Measurements from ENCODE around the gene JARID2. TPM values are rescaled to one million over a fixed set of nuclear protein-coding genes. Genes with fewer than 3 reads are reported as not detected.

JARID2 gene
- total and polyA plus RNA-seq, 10 of the 15 experiments (the other 5 are each of a cell fraction or from before 2014, with no cell fraction given) = 4.2 to 21.6 (median 11.7) TPM

DNA sequence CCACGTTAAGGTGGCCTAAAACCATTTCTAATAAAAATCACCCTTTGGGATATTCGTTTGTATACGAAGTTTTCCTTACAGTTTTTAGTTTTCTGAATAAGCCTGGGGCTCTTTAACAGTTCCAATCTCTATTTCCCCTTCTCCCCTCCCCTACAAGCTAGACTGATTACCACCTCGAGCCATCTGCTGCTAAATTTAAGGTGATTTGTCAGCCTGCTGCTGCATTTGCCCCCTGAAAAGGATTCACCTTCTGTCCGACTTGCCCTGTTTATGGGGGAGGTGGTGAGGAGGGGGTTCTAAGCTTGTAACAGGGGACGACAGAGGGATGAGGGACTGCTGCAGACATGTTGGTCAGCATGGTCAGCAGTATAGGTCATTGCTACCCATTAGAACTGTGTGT, 146.3 kb downstream of the JARID2 start:
- in situ Hi-C loops (cut with MboI) (no loop called here), intact Hi-C loops (cut with micrococcal nuclease; ENCODE audit: unreplicated experiment) (loop anchor here (5.0 kb wide), 1 partner anchor 50 kb away; no protein-coding TSS in a partner anchor)
- Histone ChIP-seq H3K4me3 (no peak overlapping the region), H2AFZ (ENCODE audit: control insufficient read depth, low read depth, low read length) (no peak overlapping the region), H3K9ac (ENCODE audit: control insufficient read depth, insufficient read depth, low read length) (no peak overlapping the region), H3K4me2 (ENCODE audit: control insufficient read depth, insufficient read depth) (no peak overlapping the region), H3K4me1 (ENCODE audit: control insufficient read depth, insufficient read depth, low read length) (peaks cover 35% of the 10 kb centered on the region), H3K9me3 (replicated peaks; ENCODE audit: control insufficient read depth, insufficient read depth, low read length) (no peaks in the 10 kb centered on the region; the same call in 1 of the 3 replicates), H3K79me2 (ENCODE audit: control insufficient read depth, insufficient read depth, low read length) (peaks cover 91% of the 10 kb centered on the region), H4K20me1 (ENCODE audit: control insufficient read depth, insufficient read depth) (no peaks in the 10 kb centered on the region), H3K27ac (ENCODE audit: control insufficient read depth, insufficient read depth) (no peak overlapping the region), H3K36me3 (ENCODE audit: control insufficient read depth in 2 of 2, insufficient read depth in 2 of 2, low read length in 1 of 2) (peaks cover 0 to 8% of the 10 kb centered on the region in 2 experiments; a peak in 3 of 4 replicates), H3K27me3 (replicated peaks in 1 of 2; ENCODE audit: control insufficient read depth in 2 of 2, insufficient read depth in 2 of 2, low read length in 1 of 2) (no peaks in the 10 kb centered on the region)
- DNase-seq (ENCODE audit: low read depth, low spot score) (no peak), ATAC-seq (no peak), FAIRE-seq (no peak)
- BruUV-seq (replicated peaks) = no TSS peak
- RAD21 ChIA-PET (ENCODE audit: unreplicated experiment) = interaction anchor here (0.7 to 2.2 kb wide), 6 partner anchors 29 to 145 kb away, joined by 3 to 9 read pairs (median 4); no protein-coding TSS in a partner anchor
- 84% methylated on average over 6 of the region's 6 CpGs for WGBS (ENCODE audit: insufficient coverage, insufficient replicate concordance, low lambda C conversion rate, missing lambda C conversion rate)
- POLR2A ChIA-PET = interaction anchor here (0.6 to 1.2 kb wide), 8 partner anchors 8 to 375 kb away, joined by 3 to 5 read pairs (median 3); no protein-coding TSS in a partner anchor
- TF ChIP-seq MYB (IDR thresholded peaks at IDR 0.05; ENCODE audit: borderline replicate concordance, low read depth, low read length) (no peak), ZNF622 (IDR thresholded peaks at IDR 0.05) (no peak), CBX5 (IDR thresholded peaks at IDR 0.05; ENCODE audit: low read depth) (no peak), USF1 (IDR thresholded peaks at IDR 0.05; ENCODE audit: borderline replicate concordance, extremely low read length, insufficient read depth, low read depth, low read length) (no peak), SRF (IDR thresholded peaks at IDR 0.05; ENCODE audit: low read depth in 2 of 2, low read length in 2 of 2) (no peak)
- TF ChIP-seq, protein P1, sequence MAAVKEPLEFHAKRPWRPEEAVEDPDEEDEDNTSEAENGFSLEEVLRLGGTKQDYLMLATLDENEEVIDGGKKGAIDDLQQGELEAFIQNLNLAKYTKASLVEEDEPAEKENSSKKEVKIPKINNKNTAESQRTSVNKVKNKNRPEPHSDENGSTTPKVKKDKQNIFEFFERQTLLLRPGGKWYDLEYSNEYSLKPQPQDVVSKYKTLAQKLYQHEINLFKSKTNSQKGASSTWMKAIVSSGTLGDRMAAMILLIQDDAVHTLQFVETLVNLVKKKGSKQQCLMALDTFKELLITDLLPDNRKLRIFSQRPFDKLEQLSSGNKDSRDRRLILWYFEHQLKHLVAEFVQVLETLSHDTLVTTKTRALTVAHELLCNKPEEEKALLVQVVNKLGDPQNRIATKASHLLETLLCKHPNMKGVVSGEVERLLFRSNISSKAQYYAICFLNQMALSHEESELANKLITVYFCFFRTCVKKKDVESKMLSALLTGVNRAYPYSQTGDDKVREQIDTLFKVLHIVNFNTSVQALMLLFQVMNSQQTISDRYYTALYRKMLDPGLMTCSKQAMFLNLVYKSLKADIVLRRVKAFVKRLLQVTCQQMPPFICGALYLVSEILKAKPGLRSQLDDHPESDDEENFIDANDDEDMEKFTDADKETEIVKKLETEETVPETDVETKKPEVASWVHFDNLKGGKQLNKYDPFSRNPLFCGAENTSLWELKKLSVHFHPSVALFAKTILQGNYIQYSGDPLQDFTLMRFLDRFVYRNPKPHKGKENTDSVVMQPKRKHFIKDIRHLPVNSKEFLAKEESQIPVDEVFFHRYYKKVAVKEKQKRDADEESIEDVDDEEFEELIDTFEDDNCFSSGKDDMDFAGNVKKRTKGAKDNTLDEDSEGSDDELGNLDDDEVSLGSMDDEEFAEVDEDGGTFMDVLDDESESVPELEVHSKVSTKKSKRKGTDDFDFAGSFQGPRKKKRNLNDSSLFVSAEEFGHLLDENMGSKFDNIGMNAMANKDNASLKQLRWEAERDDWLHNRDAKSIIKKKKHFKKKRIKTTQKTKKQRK (IDR thresholded peaks at IDR 0.05; ENCODE audit: low read depth, low read length) = no peak
- SMC1A ChIA-PET (ENCODE audit: uncharacterized antibody, unreplicated experiment) = interaction anchor here (1.5 to 11.8 kb wide), 5 partner anchors 10 to 69 kb away, joined by 5 to 123 read pairs (median 70); no protein-coding TSS in a partner anchor
- CTCF ChIA-PET = interaction anchor here (0.7 to 8.1 kb wide), 6 partner anchors 13 to 138 kb away, joined by 3 to 75 read pairs (median 7); no protein-coding TSS in a partner anchor
